Mucosa of stomach (tissue), 1 donor: Measurements from ENCODE around the gene GIMAP1.

Experiments used
- H3K27me3 ChIP-seq: one replicate; pipeline ENCODE4 v1.7.0; 2013; ENCODE audit warnings: mild to moderate bottlenecking, low read length; ENCODE audit not compliant: control insufficient read depth, insufficient read depth
- H3K36me3 ChIP-seq: one replicate; pipeline ENCODE4 v1.7.0; 2013; ENCODE audit warnings: low read length; ENCODE audit not compliant: control insufficient read depth, insufficient read depth
- H3K4me1 ChIP-seq: one replicate; pipeline ENCODE4 v1.7.0; 2013; ENCODE audit warnings: mild to moderate bottlenecking, low read length; ENCODE audit not compliant: control insufficient read depth, insufficient read depth
- H3K4me3 ChIP-seq: one replicate; pipeline ENCODE4 v1.7.0; 2013; ENCODE audit warnings: low read length
- H3K9ac ChIP-seq: one replicate; pipeline ENCODE4 v1.7.0; 2013; ENCODE audit warnings: mild to moderate bottlenecking, low read length, moderate library complexity
- H3K9me3 ChIP-seq: one replicate; pipeline ENCODE4 v1.7.0; 2013; ENCODE audit warnings: mild to moderate bottlenecking, low read length, moderate library complexity; ENCODE audit not compliant: control insufficient read depth
- donor health status: Pancreatic carcinoma.

Gene GIMAP1

DNA sequence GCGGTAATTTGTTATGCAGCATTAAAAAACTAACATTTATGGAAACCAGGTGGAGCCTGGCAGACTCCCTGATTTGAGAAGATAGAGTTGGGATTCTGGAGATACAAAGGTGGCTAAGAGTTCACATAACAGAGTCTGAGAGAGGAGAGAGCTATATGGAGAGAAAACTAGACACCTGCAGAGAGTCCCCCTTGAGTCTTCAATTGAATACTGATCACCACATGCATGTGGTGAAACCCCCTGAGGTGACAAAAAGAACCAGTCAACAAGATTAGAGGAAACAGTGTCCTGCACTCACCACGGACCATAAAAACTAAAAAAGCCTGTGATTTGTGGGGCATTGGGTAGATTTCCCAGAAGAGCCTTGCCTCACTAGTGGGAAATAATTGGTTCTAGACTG is 20.8 kb upstream of the GIMAP1 start:
- Histone ChIP-seq H3K4me3 (no peak overlapping the region), H3K27me3 (no peaks in the 10 kb centered on the region), H3K36me3 (no peaks in the 10 kb centered on the region), H3K9ac (no peak overlapping the region), H3K9me3 (no peaks in the 10 kb centered on the region), H3K4me1 (no peaks in the 10 kb centered on the region)

GRCh38 chr7:150703209-150703608 is 13.2 kb upstream of the GIMAP1 start:
- no peaks in the 10 kb centered on the region for H3K36me3 ChIP-seq
- H3K9ac ChIP-seq = no peak overlapping the region
- H3K9me3 ChIP-seq = no peaks in the 10 kb centered on the region
- no peaks in the 10 kb centered on the region for H3K4me1 ChIP-seq
- H3K27me3 ChIP-seq = no peaks in the 10 kb centered on the region
- no peak overlapping the region for H3K4me3 ChIP-seq

GRCh38 chr7:150715293-150715692 is 1.1 kb upstream of the GIMAP1 start:
- H3K36me3 ChIP-seq = no peaks in the 10 kb centered on the region
- no peak overlapping the region for H3K9ac ChIP-seq
- H3K9me3 ChIP-seq = no peaks in the 10 kb centered on the region
- peaks cover 3% of the 10 kb centered on the region for H3K27me3 ChIP-seq
- no peaks in the 10 kb centered on the region for H3K4me1 ChIP-seq
- no peak overlapping the region for H3K4me3 ChIP-seq

DNA sequence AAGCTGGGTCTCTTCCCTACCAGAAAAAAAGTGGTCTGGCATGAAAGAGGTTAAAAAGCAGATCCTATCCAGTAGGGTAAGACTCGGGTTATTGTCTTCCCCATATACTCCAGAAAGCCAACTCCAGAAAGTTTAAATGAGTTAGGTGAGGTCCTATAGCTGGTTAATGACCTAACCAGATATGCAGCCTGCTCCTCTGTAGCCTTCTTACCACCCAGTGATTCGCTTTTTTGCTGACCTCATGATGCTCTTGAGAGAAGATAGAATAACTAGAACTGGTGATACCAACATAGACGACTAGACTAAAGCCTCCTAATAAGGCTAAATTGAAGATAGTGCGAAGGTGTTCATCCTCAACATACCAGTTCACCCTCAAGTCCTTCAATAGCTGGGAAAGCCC is 675 bp upstream of the GIMAP1 start:
- Histone ChIP-seq H3K4me1 (no peaks in the 10 kb centered on the region), H3K4me3 (no peak overlapping the region), H3K36me3 (no peaks in the 10 kb centered on the region), H3K9me3 (no peaks in the 10 kb centered on the region), H3K27me3 (peaks cover 3% of the 10 kb centered on the region), H3K9ac (no peak overlapping the region)

- peaks cover 3% of the 10 kb centered on the region for H3K27me3 ChIP-seq
- no peak overlapping the region for H3K9ac ChIP-seq
Observed at GRCh38 chr7:150716939-150717338, 526 bp downstream of the GIMAP1 start.

DNA sequence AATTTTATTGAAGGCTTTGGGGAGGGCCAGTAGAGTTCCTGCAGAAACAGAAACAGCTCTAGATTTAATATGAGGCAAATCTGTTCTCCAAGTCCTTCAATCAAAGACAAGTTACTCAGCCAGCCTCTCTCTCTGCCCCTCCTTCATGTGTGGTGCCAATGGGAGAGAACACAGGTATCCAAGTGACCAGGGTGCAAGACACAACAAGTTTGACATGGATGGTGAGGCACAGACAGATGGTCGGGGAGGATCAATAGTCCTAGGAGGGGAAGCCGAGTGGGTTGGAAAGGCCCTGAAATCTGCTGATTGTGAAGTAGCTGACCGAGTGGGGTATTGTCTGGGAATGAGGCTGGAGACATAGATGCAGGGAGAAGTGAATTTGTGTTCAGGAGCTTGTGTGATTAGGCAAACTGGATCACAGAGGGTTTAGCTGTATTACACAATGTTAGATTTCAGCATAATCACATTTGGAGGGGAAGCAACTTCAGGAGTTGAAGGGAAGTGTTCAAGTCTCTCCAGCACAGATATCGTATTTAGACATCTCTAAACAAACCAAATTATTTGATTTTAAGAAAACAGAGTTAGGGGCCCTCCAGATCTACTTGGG is 1.5 kb downstream of the GIMAP1 start:
- H3K4me1 ChIP-seq = no peaks in the 10 kb centered on the region
- no peaks in the 10 kb centered on the region for H3K9me3 ChIP-seq
- no peak overlapping the region for H3K4me3 ChIP-seq
- no peak overlapping the region for H3K9ac ChIP-seq
- H3K27me3 ChIP-seq = peaks cover 3% of the 10 kb centered on the region
- H3K36me3 ChIP-seq = no peaks in the 10 kb centered on the region

More at GRCh38 chr7:150716939-150717338, 526 bp downstream of the GIMAP1 start:
- Histone ChIP-seq H3K4me1 (no peaks in the 10 kb centered on the region), H3K4me3 (no peak overlapping the region), H3K9me3 (no peaks in the 10 kb centered on the region), H3K36me3 (no peaks in the 10 kb centered on the region)

- Histone ChIP-seq H3K4me3 (no peak overlapping the region), H3K36me3 (no peaks in the 10 kb centered on the region), H3K27me3 (peaks cover 3% of the 10 kb centered on the region), H3K9me3 (no peaks in the 10 kb centered on the region), H3K9ac (no peak overlapping the region), H3K4me1 (no peaks in the 10 kb centered on the region)
Observed at GRCh38 chr7:150719436-150719835, 3.0 kb downstream of the GIMAP1 start.

- no peaks in the 10 kb centered on the region for H3K9me3 ChIP-seq
- H3K36me3 ChIP-seq = no peaks in the 10 kb centered on the region
- peaks cover 3% of the 10 kb centered on the region for H3K27me3 ChIP-seq
- no peak overlapping the region for H3K9ac ChIP-seq
- no peaks in the 10 kb centered on the region for H3K4me1 ChIP-seq
- no peak overlapping the region for H3K4me3 ChIP-seq
Observed at GRCh38 chr7:150719960-150720891, 3.8 kb downstream of the GIMAP1 start.

DNA sequence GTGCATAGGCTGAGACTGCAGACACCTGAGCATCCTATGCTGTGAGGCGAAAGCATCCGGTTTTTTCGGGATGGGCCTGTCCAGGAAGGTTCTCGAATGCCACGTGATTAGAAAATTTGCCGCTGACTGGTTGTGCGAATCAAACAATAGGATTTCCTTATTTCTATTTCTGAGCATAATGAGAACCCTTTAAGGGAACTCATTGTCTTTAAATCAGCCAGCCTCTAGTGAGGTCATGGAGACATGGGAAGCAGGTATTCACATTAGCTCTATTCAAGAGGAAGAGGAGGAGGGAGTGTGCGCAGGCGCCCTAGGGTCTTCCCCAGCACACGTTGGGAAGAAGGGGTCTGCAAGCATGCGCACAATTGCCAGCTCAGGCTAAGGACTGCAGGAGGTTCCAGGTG is 5.6 kb downstream of the GIMAP1 start:
- Histone ChIP-seq H3K9ac (no peak overlapping the region), H3K9me3 (no peaks in the 10 kb centered on the region), H3K4me1 (no peaks in the 10 kb centered on the region), H3K36me3 (no peaks in the 10 kb centered on the region), H3K4me3 (no peak overlapping the region), H3K27me3 (peaks cover 3% of the 10 kb centered on the region)

DNA sequence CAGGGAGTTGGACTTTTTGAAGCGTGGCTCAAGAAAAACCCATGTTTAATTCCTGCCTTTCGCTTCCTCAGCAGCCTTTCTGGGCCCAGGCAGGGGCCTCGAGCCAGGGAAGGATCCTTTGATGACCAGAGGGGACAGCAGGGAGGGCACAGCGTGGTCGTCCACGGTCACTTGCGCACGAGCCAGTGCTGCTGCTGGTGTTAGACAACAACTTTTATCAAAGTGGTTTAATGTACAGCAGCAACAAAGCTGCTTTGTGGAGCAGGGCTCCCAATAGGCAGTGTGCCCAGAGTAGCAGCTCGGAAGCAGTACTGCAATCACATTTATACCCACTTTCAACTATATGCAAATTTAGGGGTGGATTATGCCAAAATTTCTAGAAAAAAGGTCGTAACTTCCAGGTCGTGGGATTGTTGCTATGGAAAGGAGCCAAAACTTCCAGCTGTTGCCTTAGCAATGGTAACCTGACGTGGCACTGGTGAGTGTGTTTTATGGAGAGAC is 6.1 kb downstream of the GIMAP1 start:
- no peaks in the 10 kb centered on the region for H3K36me3 ChIP-seq
- H3K9me3 ChIP-seq = no peaks in the 10 kb centered on the region
- no peaks in the 10 kb centered on the region for H3K4me1 ChIP-seq
- H3K27me3 ChIP-seq = peaks cover 3% of the 10 kb centered on the region
- no peak overlapping the region for H3K9ac ChIP-seq
- H3K4me3 ChIP-seq = no peak overlapping the region

GRCh38 chr7:150723467-150723866 is 7.1 kb downstream of the GIMAP1 start:
- Histone ChIP-seq H3K27me3 (peaks cover 2% of the 10 kb centered on the region), H3K4me1 (no peaks in the 10 kb centered on the region), H3K9ac (no peak overlapping the region), H3K4me3 (no peak overlapping the region), H3K9me3 (no peaks in the 10 kb centered on the region), H3K36me3 (no peaks in the 10 kb centered on the region)

- H3K4me1 ChIP-seq = no peaks in the 10 kb centered on the region
- H3K9ac ChIP-seq = no peak overlapping the region
- H3K27me3 ChIP-seq = no peaks in the 10 kb centered on the region
- H3K36me3 ChIP-seq = no peaks in the 10 kb centered on the region
- H3K4me3 ChIP-seq = no peak overlapping the region
- H3K9me3 ChIP-seq = no peaks in the 10 kb centered on the region
Observed at GRCh38 chr7:150727381-150727780, 11.0 kb downstream of the GIMAP1 start.
